Osteocyte (in vitro differentiated cells): Measurements from ENCODE around the gene GABRR2. TPM values are rescaled to one million over a fixed set of nuclear protein-coding genes. Genes with fewer than 3 reads are reported as not detected.

Experiments used
- DNase-seq: peaks from one replicate; pipeline ENCODE4 v3.0.0; 2021; ENCODE audit warnings: mixed read lengths; ENCODE audit not compliant: unreplicated experiment; ENCODE audit errors: extremely low spot score
- H3K27ac Mint-ChIP-seq: one replicate; pipeline ENCODE4 v1.8.0; 2021; ENCODE audit warnings: mild to moderate bottlenecking, mixed read lengths; ENCODE audit not compliant: unreplicated experiment
- H3K27me3 Mint-ChIP-seq: one replicate; pipeline ENCODE4 v1.8.0; 2021; ENCODE audit warnings: mixed read lengths; ENCODE audit not compliant: unreplicated experiment
- H3K36me3 Mint-ChIP-seq: one replicate; pipeline ENCODE4 v1.8.0; 2021; ENCODE audit warnings: mixed read lengths; ENCODE audit not compliant: unreplicated experiment
- H3K4me1 Mint-ChIP-seq: one replicate; pipeline ENCODE4 v1.8.0; 2021; ENCODE audit warnings: mixed read lengths; ENCODE audit not compliant: unreplicated experiment
- H3K4me3 Mint-ChIP-seq: one replicate; pipeline ENCODE4 v1.8.0; 2021; ENCODE audit warnings: mild to moderate bottlenecking, moderate library complexity, mixed read lengths; ENCODE audit not compliant: unreplicated experiment
- H3K9me3 Mint-ChIP-seq: one replicate; pipeline ENCODE4 v1.8.0; 2021; ENCODE audit warnings: mixed read lengths; ENCODE audit not compliant: unreplicated experiment
- CTCF ChIP-seq: fragments of 200-600 bp; sonication (generic); IDR thresholded peaks from 2 replicates; pipeline ENCODE4 v1.5.0; 2021; ENCODE audit warnings: antibody characterized with exemption, mild to moderate bottlenecking, moderate library complexity
- total RNA-seq: library from RNA; stranded (reverse); gene quantifications from 2 replicates; pipeline ENCODE4 v1.2.1, GENCODE V29; 2021

Gene GABRR2
- total RNA-seq, 1 donor from 2014 or later, result 0.97 TPM

- no peak for TF ChIP-seq CTCF
- Mint-ChIP-seq H3K9me3 (no peaks in the 10 kb centered on the region), H3K4me3 (no peak overlapping the region), H3K36me3 (peaks cover 40% of the 10 kb centered on the region), H3K27me3 (no peaks in the 10 kb centered on the region), H3K27ac (no peak overlapping the region), H3K4me1 (no peaks in the 10 kb centered on the region)
- DNase-seq, result no peak
Observed at GRCh38 chr6:89328976-89329375, 13.9 kb upstream of the GABRR2 start.

- Mint-ChIP-seq H3K36me3 (peaks cover 41% of the 10 kb centered on the region), H3K4me3 (no peak overlapping the region), H3K4me1 (no peaks in the 10 kb centered on the region), H3K27me3 (no peaks in the 10 kb centered on the region), H3K27ac (no peak overlapping the region), H3K9me3 (peaks cover 10% of the 10 kb centered on the region)
- DNase-seq, result no peak
- TF ChIP-seq CTCF, result no peak
Observed at GRCh38 chr6:89324304-89324703, 9.2 kb upstream of the GABRR2 start.

GRCh38 chr6:89323511-89323971 is 8.4 kb upstream of the GABRR2 start:
- H3K36me3 Mint-ChIP-seq, result peaks cover 33% of the 10 kb centered on the region
- H3K9me3 Mint-ChIP-seq, result peaks cover 10% of the 10 kb centered on the region
- no peak for TF ChIP-seq CTCF
- H3K27ac Mint-ChIP-seq, result no peak overlapping the region
- no peak for DNase-seq
- H3K4me3 Mint-ChIP-seq, result no peak overlapping the region
- H3K4me1 Mint-ChIP-seq, result no peaks in the 10 kb centered on the region
- H3K27me3 Mint-ChIP-seq, result no peaks in the 10 kb centered on the region

- no peak for DNase-seq
- Mint-ChIP-seq H3K9me3 (peaks cover 10% of the 10 kb centered on the region), H3K36me3 (peaks cover 29% of the 10 kb centered on the region), H3K4me1 (no peaks in the 10 kb centered on the region), H3K27me3 (no peaks in the 10 kb centered on the region), H3K4me3 (no peak overlapping the region), H3K27ac (no peak overlapping the region)
- TF ChIP-seq CTCF, result no peak
Observed at GRCh38 chr6:89321131-89321970, 6.3 kb upstream of the GABRR2 start.

GRCh38 chr6:89320012-89320559 is 5.0 kb upstream of the GABRR2 start:
- Mint-ChIP-seq H3K4me1 (no peaks in the 10 kb centered on the region), H3K27me3 (no peaks in the 10 kb centered on the region), H3K9me3 (peaks cover 10% of the 10 kb centered on the region), H3K27ac (no peak overlapping the region), H3K36me3 (peaks cover 31% of the 10 kb centered on the region), H3K4me3 (no peak overlapping the region)
- no peak for DNase-seq
- no peak for TF ChIP-seq CTCF
